Fibroblast of skin of right biceps (primary cell): ENCODE results near the gene LDHA.

ENCODE experiments used
- DNase-seq: peaks from one replicate; pipeline ENCODE4 v3.0.0-alpha.2; 2013

LDHA gene

DNA sequence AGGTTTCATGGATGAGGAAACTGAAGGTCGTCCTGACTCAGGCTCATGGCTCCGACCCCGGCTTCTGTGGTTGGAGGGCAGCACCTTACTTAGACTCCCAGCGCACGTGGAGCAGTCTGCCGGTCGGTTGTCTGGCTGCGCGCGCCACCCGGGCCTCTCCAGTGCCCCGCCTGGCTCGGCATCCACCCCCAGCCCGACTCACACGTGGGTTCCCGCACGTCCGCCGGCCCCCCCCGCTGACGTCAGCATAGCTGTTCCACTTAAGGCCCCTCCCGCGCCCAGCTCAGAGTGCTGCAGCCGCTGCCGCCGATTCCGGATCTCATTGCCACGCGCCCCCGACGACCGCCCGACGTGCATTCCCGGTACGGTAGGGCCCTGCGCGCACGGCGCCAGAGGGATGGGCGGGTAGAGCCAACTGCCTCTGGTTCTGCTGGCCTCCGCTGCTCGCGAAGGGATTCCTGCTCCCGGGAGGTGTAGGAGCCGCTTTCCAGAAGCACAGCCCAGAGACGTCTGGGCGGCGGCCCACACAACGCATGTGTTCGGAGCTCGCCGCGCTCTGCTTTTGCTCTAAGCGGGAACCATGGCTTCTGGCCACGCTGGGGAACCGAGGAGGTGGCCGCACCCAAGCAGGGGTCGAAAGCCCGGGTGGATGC is at the start of gene LDHA:
LDHA (plus strand) TSS at position 289 of the 653 bp plus-strand sequence. CDS start 2,280 bp downstream, outside the sequence.
- DNase-seq = peak; percentile 97

DNA sequence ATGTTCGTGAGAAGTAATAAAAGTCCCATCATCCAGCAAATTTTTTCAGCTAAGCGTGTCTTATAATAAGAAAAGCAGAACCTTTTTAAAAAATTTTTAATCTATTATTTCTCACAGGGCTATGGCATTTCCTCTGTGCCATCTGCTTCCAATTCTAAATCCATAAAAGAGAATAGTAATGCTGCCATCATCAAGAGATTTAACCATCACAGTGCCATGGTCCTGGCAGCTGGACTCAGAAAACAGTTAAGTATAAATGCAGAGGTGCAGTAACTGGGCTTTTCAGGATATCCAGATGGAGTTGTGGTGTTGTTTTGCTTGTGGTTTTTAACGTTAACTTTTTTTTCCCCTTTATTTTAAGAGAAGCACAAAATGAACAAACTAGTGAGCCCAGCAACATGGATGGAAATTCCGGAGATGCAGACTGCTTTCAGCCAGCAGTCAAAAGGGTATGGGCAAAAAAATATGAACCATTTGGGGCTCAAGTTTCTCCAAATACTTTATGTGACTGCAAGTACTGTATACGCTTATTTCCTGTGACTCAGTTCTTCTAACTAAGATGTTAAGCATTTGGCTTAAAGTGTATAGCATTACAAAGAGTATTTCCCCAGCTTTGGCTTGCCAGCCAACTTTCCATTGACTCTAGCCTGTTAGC is 46.8 kb upstream of the LDHA start:
- DNase-seq = peak; percentile 84

DNA sequence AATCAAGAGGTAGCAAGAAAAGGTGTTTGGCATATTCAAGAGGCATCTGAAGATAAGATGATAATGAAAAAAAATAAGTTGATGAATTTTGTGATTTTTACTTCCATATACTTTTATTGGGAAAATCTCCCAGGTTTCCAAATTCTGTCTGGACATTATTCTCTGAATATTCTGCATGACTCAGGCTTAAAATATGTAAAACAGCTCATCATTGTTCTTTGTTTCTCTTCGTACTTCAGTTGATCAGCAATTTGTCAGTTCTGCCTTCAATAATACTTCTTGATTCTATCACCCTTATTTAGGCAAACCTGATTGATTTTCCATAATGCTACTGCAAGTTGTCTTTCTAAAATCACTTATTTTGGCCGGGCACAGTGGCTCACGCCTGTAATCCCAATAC is 41.8 kb upstream of the LDHA start:
- peak; percentile 33 for DNase-seq

DNA sequence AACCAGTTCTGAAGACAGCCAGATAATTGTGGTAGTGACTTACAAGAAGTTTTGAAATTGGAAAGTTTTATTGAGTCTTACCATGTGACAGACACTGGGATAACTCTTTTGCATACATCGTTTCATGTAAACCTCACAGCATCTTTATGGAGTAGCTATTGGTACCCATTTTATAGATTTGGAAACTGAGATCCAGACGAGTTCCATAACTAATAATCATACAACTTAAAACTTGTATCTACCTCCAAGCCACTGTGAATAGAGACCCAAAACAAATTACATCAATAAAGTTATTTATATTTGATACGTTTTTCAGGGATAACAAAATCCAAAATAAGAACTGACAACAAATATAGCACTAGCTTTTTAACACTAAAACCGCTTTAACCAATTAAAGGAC is 35.7 kb upstream of the LDHA start:
- DNase-seq = no peak

DNA sequence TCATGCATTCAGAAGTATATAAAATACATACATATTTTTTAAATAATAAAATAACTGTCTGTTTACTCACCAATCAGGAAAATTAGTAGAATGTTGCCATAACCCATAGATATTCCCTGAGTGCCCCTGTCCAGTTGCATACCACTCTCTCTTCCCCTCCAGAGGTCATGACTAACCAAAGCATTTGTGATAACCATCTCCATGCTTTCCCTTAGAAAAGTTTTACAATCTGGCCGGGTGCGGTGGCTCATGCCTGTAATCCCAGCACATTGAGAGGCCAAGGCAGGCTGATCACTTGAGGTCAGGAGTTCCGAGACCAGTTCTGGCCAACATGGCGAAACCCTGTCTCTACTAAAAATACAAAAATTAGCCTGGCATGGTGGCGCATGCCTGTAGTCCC is 33.2 kb upstream of the LDHA start:
- no peak for DNase-seq

DNA sequence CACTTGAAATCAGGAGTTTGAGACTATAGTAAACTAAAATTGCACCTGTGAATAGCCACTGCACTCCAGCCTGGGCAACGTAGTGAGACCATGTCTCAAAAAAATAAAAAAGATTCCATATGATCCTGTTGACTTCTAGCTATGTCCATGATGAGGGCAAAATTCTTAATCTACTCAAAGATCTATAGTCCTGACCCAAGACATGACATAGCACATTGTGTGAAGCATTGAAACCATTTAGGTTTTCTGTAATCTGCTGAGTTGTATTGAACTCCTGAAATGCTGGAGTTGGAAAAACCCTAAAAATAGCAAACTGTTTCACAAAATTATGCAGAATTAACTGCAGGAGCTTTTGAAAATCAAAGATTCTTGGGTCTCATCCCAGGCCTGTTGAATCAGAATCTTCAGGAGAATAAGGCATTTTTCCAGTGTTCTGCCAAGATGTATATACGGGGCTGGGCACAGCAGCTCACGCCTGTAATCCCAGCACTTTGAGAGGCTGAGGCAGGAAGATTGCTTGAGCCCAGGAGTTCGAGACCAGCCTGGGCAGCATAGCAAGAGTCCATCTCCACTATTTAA is 29.8 kb upstream of the LDHA start:
- no peak for DNase-seq

DNA sequence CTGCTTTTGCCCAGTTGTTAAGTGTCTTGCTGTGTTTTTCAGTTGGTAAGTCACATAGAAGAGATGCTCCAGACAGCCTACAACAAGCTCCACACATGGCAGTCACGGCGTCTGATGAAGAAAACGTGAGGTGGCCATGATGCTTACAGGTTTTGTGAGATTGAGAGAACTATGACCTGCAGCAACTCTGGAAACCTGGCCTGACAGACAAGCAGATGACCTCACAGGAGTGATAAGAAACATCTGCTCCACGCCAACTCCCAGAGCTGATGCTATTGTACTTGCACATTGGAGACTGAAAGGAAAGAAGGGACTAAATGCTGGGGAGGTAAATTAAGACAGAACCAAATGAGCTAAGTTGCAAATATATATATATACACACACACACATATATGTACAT is 28.6 kb upstream of the LDHA start:
- DNase-seq = no peak

DNA sequence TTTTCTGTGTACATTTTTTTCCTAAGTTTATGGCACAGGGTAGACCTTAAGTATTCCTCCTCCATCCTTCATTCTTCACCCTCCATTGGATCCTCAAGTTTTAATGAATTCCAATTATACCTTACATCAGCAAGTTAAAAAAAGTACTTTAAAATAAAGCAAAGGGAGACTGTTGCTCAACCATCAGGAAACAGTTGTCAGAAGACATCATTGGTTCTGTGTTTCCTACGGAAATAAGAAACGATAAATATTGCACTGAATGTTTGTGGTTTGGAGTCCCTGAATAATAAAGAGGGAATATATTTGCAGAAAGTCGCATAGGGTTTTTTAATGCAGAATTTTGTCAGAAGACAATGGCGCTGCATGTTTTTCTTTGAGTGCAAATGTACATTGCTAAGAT is 28.1 kb upstream of the LDHA start:
- DNase-seq = no peak

DNA sequence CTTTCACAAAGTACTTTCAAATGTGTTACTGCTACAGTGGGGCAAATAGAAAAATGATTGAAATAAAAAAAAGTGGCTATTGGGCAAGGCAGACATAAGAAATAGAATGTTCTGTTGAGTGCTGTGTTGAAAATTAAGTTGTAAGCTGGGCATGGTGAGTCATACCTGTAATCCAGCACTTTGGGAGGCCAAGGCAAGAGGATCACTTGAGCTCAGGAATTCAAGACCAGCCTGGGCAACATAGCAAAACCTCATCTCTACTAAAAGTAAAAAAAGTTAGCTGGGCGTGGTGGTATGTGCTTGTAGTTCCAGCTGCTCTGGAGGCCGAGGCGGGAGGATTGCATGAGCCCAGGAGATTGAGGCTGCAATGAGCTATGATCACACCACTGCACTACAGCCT is 26.9 kb upstream of the LDHA start:
- DNase-seq = peak; percentile 27

DNA sequence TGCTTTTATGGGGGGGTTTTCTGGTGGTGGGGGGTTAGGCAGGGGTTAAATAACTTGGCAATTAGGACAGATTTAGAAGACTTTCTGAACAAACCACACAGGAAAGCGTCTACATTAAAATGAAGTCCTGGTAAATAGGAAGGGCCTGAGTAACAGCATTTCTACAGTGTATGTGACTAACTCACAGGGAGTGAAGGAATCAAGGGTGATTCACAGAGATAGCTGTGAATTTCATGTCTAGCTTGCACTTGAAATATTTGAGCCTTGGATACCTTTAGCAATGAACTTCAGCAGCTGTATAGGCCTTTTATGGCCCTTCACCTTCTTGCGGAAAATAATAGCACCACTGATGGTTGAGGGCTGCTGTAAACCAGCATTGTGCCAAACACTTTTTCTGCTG is 26.1 kb upstream of the LDHA start:
- DNase-seq = peak; percentile 58

DNA sequence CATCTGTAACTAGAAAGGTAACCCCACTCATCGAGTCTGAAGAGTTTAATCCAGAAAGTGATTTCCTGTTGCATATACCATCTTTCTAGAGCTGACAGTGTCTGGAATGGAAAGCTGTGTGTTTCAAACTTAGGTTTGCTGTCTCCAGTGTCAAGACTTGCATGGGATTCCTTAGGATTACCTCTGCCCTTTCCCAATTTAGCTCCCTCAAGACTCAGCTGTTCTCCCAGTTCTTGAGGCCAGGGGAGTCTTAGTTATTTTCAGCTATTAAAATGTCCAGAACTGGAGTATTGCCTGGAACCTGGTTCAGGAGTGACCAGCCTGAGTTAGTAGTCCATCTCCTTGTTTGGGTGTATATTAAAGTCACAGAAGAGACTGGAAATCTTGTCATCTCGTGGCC is 25.0 kb upstream of the LDHA start:
- DNase-seq = no peak

DNA sequence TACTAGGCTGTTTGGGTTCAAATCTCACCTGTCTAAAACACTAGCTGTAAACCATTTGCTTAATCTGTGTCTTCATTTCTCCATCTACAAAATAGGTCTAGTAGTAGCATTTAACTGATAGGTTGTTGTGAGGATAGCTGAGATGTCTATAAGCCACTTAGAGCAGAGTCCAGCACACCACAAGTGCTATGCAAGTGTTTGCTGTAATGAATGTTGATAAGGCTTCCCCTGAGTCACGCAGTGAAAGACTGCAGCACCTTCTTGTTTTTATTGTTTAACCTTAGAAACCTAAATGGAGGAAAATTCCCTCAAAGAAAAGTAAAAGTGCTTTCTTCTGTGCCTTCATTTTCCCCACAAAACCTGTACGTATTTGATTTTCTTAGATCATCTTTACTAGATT is 23.1 kb upstream of the LDHA start:
- DNase-seq = no peak

DNA sequence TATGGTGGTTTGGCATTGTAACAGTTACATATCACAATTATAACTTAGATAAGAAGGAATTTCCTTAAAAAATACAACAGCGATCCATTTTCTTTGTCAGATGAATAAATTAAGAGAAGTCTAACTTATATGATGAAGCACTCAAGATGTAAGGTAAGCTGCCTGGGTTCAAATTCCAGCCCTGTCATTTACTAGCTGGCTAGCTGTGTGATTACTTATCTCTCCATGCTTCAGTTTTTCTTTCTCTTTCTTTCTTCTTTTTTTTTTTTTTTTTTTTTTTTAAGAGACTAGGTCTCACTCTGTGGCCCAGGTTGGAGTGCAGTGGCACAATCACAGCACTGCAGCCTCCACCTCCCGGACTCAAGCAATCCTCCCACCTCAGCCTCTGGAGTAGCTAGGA is 22.2 kb upstream of the LDHA start:
- no peak for DNase-seq

DNA sequence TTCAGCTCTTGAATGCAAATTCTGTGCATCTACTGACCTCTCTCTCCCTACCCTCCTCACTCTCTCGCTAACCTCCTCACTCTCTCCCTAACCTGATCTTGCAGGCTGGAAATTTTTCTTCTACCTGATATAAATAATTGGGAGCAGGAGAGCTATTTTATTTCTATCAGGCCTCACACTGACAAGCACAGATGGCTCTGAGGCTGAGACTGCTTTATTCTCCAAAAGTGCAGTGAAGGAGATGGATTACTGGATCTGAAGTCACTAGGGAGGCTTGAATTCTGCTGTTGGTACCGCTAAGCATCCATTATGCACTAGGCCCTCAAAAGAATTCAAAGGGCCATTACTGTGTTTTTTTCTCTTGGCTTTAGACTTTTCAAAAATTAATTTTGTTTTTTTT is 19.4 kb upstream of the LDHA start:
- no peak for DNase-seq

DNA sequence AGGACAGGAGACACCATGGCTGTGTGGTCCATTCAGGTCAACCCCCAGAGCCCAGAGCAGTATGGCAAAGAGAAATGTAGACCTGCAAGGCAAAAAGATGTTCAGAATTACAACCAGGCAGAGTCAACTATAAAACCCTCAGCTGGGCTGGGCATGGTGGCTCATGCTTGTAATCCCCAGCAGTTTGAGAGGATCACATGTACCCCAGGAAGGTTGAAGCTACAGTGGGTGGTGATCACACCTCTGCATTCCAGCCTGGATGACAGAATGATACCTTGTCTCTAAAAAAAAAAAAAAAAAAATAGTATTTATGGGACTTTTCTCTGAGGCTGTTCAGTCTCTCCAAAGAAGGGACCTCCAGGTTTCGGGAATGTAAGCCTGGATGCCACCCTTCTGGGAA is 18.4 kb upstream of the LDHA start:
- DNase-seq = no peak

DNA sequence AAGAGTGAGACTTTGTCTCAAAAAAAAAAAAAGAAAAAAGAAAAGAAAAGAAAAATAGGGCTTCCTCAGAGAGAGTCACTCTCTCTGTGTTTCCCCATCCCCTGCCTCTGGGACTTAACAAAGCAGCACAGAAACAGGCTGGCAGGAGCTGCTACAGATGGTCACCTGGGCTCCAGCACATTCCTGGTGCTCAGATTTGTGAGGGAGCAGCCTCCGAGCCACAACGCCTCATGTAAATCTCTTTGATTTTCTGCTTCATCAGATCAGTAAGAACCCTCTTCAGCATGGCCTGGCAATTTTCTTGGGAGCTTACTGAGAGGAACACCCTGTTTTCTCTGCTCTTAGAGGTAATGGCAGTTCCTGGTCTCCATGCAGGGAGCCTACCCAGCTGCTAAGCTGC is 15.2 kb upstream of the LDHA start:
- DNase-seq = no peak

DNA sequence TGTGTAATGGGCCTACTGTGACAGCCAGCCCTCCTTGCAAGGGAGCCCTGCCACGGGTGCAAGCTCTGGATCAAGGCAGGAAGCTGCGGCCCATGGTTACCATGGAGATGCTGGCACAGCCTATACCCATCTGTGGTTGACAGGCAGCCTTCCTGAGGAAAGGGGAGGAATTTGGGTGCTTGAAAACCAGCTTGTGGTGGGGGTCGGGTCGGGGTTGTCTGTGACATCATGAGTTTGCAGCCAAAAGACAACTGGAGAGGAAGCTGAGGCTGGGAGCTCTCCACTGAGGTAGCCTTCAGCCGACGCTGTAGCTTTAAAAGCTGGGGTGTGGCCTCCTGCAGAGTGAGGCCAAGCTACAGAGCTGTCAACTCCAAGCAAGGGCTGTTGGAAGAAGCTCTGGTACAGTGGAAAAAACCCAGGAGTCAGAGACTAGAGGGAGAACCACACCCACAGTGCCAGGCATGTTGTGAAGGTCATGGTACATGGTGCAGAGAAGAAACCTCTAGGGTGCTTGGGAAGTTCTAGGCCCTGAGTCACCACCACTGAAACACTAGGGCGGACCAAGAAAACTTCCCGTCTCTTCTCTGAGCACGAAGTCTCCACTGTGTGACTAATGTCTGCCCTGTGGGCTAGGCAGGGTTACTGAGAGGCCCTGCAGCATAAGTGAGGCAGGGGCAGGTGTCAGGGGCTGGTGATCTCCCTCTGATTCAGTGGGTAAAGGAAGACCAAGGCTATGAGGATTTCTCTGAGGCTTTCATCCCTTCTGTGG is 10.8 kb upstream of the LDHA start:
- DNase-seq = peak; percentile 96

DNA sequence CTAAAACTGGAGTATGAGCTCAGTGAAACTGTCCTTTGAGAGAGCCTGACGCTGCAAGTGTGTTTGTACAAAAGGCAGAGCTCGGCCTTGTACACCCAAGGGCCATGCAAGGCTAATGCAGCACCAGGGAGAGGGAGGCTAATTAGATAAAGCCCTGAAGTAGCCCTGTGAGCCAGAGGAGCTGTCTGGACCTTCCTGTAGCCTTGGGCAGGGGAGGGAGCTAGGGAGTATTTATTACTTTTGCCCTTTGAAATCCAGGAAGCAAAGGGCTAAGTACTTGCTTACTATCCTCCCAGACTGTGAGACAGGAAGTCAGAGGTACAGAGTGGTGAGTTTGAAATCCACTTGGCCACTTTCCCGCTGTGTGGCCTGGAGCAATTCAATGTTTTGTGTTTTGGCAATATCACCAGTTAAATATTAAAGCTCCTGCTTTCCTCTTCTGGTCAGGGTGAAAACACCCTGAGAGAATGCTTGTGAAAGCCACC is 10.2 kb upstream of the LDHA start:
- DNase-seq = peak; percentile 75

DNA sequence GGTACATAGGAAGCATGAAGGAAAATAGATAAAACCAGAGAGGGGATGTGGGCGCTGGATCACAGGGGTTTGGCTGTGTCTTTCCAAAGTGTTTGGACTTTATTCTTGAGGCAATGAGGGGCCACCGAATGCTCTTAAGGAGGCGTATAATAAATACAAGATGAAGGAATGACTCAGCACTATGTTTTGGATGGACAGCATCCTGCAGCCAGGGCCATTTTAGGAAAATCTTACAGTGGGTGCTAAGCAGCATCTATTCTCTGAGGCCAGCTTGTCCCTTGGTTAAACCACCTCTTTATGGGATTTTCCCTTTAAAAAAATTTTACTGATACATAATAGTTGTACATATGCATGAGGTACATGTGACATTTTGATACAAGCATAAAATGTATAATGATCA is 4.3 kb upstream of the LDHA start:
- DNase-seq = no peak

DNA sequence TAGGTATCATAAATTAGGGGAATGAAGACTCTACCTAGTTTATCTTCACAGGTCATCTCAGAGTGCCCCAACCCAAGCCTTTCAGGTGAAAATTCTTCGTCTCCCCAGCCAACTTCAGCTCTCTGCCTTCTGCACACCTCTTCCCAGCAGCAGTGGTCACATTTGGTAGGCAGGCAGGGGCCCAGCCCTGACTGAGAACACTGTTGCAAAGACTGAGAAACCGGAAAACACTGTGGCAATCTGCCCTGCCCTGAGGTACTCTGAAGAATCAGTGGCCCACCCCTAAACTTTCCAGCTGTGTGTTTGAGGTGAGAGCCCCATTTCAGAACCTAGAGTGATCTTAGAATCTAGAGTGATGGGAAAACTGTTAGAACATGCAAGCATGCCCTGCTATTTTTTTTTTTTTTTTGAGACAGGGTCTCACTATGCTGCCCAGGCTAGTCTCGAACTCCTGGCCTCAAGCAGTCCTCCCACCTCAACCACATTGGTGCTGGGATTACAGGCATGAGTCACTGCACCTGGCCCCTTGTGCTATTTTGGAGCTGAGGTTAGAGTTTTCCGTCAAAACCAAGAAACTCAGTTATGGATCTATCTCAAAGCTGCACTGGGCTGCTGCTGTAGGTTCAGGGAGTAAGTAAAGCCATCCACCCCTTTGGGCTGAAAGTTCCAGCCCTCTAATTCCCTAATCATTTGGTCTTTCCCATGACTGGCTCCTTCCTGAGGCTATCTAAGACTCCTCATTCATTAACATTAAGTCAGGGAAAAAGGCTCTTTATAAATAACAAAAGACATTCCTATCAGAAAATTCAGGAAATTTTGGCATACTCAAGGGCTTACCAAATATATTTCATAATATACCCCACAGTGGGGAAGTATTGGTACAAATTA is 1.7 kb upstream of the LDHA start:
- peak; percentile 18 for DNase-seq

DNA sequence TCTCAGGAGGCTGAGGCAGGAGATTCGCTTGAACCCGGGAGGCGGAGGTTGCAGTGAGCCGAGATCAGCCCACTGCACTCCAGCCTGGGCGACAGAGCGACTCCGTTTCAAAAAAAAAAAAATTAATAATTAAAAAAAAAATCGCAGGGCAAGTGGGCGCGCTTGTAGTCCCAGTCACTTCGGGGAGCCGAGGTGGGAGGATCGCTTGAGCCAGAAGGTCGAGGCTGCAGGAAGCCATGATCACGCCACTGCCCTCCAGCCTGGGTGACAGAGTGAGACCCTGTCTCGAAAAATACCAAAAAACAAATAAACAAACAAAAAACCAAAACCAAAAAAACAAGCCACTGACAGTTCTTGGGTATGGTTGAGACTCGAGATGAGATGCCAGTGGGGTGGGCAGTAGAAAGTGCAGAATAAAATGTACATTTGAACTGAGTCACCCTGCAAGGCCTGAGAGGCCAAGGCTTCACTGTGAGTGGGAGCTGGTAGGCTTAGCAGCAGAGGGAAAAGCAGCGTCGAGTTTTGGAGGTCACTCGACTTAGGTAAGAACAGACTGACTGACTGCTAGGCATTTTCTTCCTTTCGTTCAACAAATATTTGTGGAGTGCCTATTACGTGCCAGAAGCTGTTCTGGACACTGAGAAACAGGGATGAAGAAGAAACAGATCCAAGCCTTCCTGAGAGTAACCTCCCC is 635 bp upstream of the LDHA start:
- no peak for DNase-seq
